Superior temporal gyrus (tissue), 1 donor: ENCODE measurements around the gene EEA1.
A peak's percentile ranks its signal among the peaks of the same experiment; 100 is the strongest.
"Not testable (repeated sequence)": the region's sequence is repeated elsewhere in the genome, so short reads cannot be mapped to it uniquely, and the experiment has no call there.

Experiments
- DNase-seq: peaks from one replicate; pipeline ENCODE4 v3.0.0-alpha.2; 2016; ENCODE audit errors: extremely low spot score

EEA1 gene

GRCh38 chr12:92810370-92810769 lies 118.7 kb downstream of the EEA1 start:
- DNase-seq: no peak

GRCh38 chr12:92803903-92804302 lies 125.2 kb downstream of the EEA1 start:
- DNase-seq: no peak

- peak; percentile 60 for DNase-seq
These were observed 126.2 kb downstream of the EEA1 start for GRCh38 chr12:92802906-92803305.

GRCh38 chr12:92796650-92797049 lies 132.4 kb downstream of the EEA1 start:
- no peak for DNase-seq

GRCh38 chr12:92794814-92795213 lies 134.3 kb downstream of the EEA1 start:
- no peak for DNase-seq

- not testable (repeated sequence) for DNase-seq
These were observed 134.7 kb downstream of the EEA1 start for GRCh38 chr12:92794356-92794755.

GRCh38 chr12:92786045-92786444 lies 143.1 kb downstream of the EEA1 start:
- no peak for DNase-seq

GRCh38 chr12:92785563-92785950 lies 143.5 kb downstream of the EEA1 start:
- no peak for DNase-seq

GRCh38 chr12:92784797-92785562 lies 144.1 kb downstream of the EEA1 start:
- DNase-seq: peak; percentile 83

- DNase-seq: no peak
These were observed 144.7 kb downstream of the EEA1 start for GRCh38 chr12:92784356-92784755.

- no peak for DNase-seq
These were observed 149.2 kb downstream of the EEA1 start for GRCh38 chr12:92779902-92780301.

GRCh38 chr12:92778525-92778924 lies 150.6 kb downstream of the EEA1 start:
- DNase-seq: no peak

GRCh38 chr12:92775416-92775815 lies 153.7 kb downstream of the EEA1 start:
- peak; percentile 8 for DNase-seq

GRCh38 chr12:92771001-92771400 lies 158.1 kb downstream of the EEA1 start:
- no peak for DNase-seq

GRCh38 chr12:92769124-92769901 lies 159.8 kb downstream of the EEA1 start:
- DNase-seq: no peak

GRCh38 chr12:92765871-92766270 lies 163.2 kb downstream of the EEA1 start:
- no peak for DNase-seq

GRCh38 chr12:92764831-92765230 lies 164.3 kb downstream of the EEA1 start:
- DNase-seq: no peak

- DNase-seq: no peak
These were observed 166.3 kb downstream of the EEA1 start for GRCh38 chr12:92762773-92763172.

GRCh38 chr12:92759634-92760268 lies 169.3 kb downstream of the EEA1 start:
- no peak for DNase-seq

GRCh38 chr12:92757597-92758121 lies 171.4 kb downstream of the EEA1 start:
- DNase-seq: no peak

- no peak for DNase-seq
These were observed 172.0 kb downstream of the EEA1 start for GRCh38 chr12:92756898-92757596.
